GM12892 (cell line): Measurements from ENCODE around the gene CABYR.

ENCODE experiments used
- POLR2AphosphoS5 ChIP-seq: IDR thresholded peaks from 2 replicates; pipeline ENCODE4 v1.6.1; 2011; ENCODE audit warnings: low read depth, low read length, control low read depth
- TAF1 ChIP-seq: IDR thresholded peaks from 2 replicates; pipeline ENCODE4 v1.6.1; 2011; ENCODE audit warnings: low read depth, mild to moderate bottlenecking, control low read depth, low read length, borderline replicate concordance

DNA sequence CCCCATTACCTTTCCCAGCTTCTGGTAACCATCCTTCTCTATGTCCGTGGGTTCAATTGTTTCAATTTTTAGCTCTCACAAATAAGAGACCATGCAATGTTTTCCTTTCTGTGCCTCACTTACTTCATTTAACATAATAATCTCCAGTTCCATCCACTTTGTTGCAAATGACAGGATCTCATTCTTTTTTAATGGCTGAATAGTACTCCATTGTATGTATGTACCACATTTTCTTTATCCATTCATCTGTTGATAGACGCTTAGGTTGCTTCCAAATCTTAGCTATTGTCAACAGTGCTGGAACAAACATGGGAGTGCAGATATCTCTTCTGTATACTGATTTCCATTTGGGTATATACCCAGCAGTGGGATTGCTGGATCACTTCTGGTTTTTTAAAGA lies 1.8 kb downstream of the CABYR start:
- no peak for TF ChIP-seq TAF1
- no peak for TF ChIP-seq POLR2AphosphoS5
